GM19023 (cell line): ENCODE results near the gene VTI1A.

Experiments used
- ATAC-seq: cut with Tn5 transposase; IDR thresholded peaks from one replicate; pipeline ENCODE4 v1.9.1; 2021; ENCODE audit warnings: mild to moderate bottlenecking, moderate library complexity; ENCODE audit not compliant: unreplicated experiment

The VTI1A gene

GRCh38 chr10:112671743-112672142, 224.7 kb downstream of the VTI1A start:
- ATAC-seq = no peak

DNA sequence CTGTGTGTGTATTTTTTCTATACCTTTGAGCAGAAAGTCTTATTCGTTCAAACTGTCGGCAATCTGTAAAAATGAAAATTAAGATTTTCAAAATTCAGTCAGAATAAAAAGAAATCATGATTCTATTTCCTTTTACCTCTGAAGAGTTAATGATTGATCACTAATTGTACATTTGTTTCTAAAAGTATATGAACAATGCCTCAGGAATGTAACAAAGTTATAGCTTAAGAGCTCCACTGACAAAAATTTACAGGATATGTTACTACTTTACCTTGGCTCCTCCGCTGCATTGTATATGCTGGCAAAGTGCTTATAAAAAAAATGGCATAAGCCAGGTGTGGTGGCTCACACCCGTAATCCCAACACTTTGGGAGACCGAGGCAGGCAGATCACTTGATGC, 225.7 kb downstream of the VTI1A start:
- no peak for ATAC-seq

GRCh38 chr10:112675560-112676083, 228.6 kb downstream of the VTI1A start:
- no peak for ATAC-seq

DNA sequence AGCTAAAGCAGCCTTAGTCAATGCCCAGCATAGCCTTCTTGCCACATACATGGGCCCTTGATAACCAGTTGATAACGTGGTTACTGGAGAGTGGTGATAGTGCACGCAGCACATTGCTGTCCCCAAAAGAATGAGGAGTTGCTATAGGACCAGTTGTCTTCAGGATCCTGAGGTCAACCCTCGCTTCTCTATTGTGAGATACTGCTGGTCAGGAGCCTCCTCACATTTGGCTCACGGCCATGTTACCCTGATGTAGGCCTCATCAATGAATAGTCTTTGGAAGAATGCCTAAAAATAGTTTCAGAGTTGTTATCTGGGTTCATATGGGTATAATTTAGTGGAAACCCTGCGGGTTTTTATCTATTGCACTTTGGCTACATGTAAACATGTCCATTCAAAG, 230.7 kb downstream of the VTI1A start:
- no peak for ATAC-seq

DNA sequence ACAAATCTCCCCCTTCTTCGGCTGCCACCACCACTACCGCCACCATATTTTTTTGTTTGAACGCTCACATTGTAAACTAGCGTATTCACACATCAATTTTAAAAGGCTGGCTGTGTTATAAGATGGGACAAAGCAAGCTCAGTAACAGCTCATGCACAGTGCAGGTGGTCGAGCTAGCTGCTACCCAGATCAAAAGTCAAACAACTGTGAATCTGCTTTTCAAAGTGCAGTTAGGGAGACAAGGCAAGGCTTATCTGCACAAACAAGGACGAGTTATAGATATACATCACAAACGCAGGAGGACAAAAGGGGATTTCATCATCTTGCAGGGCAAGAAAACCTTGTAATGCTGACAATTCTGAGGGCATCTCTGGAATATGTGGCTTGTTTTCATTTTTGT, 231.6 kb downstream of the VTI1A start:
- ATAC-seq = no peak

GRCh38 chr10:112678987-112679386, 232.0 kb downstream of the VTI1A start:
- no peak for ATAC-seq

GRCh38 chr10:112679392-112679791, 232.4 kb downstream of the VTI1A start:
- no peak for ATAC-seq

- no peak for ATAC-seq
These were observed 233.6 kb downstream of the VTI1A start for GRCh38 chr10:112680586-112680985.

GRCh38 chr10:112687647-112688046, 240.6 kb downstream of the VTI1A start:
- no peak for ATAC-seq

DNA sequence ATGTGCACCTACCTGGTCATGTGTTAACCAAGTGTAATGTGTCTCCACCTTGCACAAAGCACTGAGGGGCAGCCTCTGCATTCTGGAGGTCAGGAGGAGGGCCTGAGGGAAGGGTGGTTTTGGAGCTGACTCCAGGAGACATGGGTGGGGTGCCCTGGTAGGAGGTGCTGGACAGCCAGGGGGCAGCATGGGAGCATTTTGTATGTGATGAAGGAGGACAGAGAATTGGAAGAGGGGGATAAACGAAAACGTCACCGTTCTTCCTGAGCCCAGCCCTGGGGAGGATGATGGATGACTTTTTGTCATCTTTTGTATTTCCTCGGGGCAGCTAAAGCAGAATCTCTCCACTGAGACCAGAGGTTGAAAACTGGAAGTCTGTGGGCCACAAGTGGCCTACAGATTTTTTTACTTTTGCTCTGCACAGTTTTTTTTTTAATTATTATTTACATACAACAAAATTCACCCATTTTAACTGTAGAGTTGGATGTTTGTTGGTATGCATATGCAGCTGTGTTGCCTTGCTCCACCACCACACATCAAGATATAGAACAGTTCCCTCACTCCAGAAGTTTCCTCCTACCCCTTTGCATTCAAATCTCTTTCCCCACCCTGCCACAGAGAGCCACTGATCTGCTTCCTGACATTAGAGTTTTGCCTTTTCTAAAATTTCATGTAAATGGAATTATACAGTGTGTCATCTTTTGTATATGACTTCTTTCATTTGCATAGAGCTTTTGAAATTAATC, 242.5 kb downstream of the VTI1A start:
- ATAC-seq = no peak

GRCh38 chr10:112695539-112695938, 248.5 kb downstream of the VTI1A start:
- no peak for ATAC-seq

- ATAC-seq = no peak
These were observed 249.6 kb downstream of the VTI1A start for GRCh38 chr10:112696592-112696991.

DNA sequence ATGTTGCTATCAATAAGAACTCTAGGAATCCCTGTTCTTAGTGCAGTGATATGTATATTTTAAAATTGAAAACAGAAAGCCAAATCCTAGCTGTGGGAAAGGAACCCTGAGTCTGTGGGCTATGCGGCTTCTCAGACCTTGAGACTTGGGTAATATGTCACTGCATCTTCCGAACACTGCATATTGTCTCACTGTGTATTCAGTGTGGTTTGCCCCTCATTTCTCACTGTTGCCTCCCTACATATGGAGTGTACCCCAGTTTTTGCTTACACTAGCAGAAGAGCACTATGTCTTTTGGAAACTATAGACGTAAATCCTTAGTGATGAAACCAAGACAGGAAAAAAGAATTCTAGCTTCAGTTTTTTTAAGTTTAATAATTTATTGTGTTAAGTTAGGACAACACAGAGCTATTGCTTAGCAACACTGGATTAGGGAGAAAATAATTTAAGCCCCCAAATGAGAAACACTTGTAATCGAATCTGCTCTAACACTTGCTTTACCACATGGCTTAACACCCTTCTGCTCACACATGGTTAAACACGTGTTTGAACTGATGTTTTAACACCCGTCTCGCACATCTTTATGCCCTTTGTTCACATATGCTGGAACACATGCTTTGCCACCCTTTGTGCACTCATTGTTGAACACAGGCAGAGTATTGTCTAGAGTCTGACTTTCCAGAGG, 251.3 kb downstream of the VTI1A start:
- no peak for ATAC-seq

DNA sequence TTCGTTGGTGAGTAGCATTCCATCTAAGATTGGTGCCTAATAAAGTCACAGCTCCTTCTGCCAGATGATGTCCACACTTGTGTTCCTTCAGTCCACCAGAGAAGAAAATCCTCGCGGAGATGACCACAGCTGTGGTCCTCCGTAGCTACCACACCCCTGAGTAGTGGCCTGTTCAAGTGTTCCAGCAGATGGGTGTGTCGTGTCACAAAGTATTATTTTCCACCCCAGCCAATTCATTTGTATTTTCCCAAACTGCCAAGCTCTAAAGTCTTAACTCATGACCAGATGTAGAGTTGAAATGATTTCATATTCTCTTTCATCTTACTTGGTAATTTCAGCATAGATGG, 251.8 kb downstream of the VTI1A start:
- ATAC-seq = no peak

DNA sequence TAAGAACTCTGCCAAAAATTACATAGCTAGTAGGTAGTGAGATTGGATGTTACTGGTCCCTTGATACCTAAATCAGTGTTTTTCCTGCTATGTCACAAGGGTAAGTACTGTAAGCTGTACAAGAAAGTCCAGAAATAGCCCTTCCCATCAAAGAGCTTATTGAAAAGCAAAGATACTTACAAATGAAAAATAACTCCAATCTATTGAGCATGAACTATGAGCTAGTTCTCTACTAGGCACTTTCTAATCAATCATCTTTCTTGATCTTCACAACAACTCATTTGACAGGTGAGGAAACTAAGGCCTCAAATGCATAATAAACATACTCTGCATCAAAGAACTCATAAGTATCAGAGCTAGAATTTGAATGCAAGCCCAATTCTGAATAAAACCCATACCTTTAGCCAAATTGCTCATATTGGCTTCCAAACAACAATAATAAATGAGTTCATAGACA, 253.2 kb downstream of the VTI1A start:
- no peak for ATAC-seq

GRCh38 chr10:112701211-112701877, 254.3 kb downstream of the VTI1A start:
- ATAC-seq = no peak

DNA sequence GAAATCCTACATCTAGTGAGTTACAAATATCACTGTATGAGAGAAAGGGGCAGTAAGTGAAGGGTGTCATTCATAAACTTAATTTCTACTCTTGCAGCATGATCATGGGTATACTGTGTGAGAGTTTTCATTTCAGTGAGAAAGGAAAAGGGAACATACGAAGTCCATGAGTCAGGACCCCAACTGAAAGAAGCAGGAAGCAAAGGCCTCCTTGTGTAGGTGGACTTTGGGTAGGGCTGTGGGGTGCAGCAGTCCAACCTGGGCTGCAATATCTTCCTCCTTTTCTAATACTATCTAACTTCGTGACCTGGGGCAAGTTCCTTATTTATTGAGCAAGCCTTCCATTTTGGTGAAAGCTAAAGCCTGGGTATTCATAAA, 254.9 kb downstream of the VTI1A start:
- ATAC-seq = no peak

- no peak for ATAC-seq
These were observed 259.6 kb downstream of the VTI1A start for GRCh38 chr10:112706577-112706976.

DNA sequence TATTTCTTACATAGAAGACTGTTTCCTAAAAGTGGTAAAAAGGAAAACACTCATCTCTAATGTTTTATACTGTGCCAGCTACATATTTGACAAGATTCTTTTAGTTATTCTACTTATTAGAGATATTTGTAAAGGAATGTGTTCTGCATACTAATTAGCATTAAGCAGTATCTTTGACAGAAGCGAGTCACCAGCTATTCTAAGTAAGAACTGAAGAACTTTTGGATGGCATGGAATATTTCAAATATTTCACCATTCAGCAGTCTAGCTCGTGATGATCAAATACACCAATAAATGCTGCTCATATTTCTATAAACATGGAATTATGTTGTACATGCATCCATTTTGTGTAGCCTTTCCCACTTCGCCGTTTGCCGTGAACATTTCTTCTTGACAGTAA, 261.4 kb downstream of the VTI1A start:
- ATAC-seq = no peak

DNA sequence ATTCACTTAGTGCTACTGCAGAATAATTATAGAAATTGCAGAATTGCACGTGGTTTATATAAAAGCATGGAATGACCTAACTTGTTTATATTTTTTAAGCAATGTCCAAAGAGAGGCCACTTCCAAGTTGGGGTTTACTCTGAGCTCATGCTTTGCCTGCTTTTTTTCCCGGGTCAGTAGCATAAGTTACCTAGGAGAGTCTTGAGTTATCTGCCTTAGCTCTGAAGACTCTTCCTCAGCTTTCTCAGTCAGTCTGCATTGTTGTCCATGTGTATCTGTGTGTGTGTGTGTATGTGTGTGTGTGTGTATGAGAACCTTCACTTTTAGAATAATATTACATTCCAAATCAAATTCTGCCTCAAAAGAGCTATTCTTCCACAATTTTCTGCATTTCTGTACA, 263.5 kb downstream of the VTI1A start:
- no peak for ATAC-seq

GRCh38 chr10:112711366-112711765, 264.4 kb downstream of the VTI1A start:
- ATAC-seq = no peak

DNA sequence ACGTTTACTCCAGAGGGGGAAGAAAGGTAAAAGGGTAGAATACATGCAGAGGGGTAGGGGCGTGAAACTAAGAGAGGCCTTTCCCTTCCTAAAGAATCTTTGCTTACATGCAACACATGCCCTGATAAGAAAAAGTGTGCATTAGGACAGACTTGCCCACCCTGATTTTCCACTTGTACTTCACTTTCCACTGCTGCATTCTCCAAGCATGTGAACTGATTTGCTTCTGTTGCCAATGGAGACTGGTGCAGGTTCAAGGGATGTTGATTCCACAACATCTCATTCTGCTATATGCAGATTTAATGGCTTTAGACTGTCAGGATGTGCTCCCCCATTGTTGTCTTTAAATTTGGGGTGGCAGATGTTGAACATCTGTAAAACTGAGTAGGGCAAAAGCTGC, 265.5 kb downstream of the VTI1A start:
- no peak for ATAC-seq
